GM18870 (cell line): ENCODE data around the gene SHC3.

ENCODE experiments used
- ATAC-seq: cut with Tn5 transposase; IDR thresholded peaks from one replicate; pipeline ENCODE4 v1.9.1; 2021; ENCODE audit warnings: moderate library complexity; ENCODE audit not compliant: unreplicated experiment

The SHC3 gene

DNA sequence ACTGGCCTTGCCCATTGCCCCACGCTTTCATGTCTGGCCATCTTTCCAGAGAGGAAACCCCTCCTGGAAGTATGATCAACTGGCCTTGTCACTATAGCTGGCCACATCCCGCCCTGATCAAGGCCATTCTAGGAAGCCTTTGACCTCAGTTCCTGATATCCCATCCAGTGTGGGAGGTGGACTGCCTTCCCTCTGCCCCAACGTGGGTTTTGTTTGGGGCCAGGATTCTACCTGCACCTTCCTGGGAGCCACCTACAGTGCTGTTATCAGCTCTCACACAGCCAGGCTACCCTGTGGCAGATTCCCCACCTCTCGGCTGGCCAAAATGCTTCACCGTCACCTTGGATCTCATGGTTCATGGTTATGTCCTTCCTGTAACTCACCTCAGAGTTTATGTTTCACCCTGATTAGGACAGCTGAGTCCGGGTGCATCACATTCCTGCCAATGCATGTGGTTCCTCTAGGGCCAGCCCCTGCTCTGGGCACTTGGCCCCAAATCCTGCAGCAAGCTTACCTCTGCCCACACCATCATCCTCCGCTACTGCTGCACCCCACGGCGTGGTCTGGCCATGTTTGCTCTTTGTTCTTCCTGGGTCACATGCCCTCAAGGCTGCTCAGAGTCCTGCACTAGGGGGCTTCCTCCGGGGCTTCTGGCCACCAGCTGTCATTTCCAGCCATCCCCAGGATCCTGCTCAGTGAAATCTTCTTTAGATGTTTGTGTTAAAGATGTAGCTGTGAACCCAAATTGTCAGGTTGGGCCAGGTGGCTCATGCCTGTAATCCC, 211.5 kb downstream of the SHC3 start:
- no peak for ATAC-seq

DNA sequence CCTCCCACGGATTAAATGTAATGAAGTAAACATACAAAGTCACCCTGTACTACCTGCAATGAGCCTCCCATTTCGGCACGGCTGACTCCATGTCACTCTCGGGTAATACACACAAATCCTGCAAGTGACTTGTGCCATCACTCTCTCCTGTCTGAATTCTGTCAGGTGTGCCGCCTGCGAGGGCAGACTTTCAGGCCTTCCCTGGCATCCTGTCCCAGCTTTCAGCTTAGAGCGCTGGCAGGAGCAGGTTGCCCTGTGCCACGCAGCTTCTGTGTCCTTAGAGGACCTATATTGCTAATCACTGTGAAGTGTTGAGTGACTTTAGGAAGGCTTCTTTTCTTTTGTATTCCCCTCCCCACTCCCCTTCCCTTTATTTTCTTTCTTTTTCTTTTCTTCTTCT, 213.1 kb downstream of the SHC3 start:
- no peak for ATAC-seq

DNA sequence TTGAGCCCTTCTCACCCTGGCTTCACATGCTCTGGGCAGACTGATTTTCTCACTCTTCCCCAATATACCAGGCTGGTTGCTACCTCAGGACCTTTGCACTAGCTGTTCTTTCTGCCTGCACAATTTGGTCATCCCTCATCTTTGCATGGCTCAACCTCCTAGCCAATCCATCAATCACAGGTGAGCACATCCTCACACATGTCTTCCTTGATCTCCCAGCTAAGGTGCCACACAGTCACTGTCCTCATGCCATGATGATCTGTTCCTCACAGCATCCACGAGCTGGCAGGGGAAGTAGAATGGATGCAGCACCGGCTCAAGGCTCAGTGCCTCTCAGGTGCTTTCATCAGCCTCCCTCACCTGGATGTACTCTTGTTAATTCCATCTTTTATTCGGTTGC, 218.0 kb downstream of the SHC3 start:
- ATAC-seq: no peak

DNA sequence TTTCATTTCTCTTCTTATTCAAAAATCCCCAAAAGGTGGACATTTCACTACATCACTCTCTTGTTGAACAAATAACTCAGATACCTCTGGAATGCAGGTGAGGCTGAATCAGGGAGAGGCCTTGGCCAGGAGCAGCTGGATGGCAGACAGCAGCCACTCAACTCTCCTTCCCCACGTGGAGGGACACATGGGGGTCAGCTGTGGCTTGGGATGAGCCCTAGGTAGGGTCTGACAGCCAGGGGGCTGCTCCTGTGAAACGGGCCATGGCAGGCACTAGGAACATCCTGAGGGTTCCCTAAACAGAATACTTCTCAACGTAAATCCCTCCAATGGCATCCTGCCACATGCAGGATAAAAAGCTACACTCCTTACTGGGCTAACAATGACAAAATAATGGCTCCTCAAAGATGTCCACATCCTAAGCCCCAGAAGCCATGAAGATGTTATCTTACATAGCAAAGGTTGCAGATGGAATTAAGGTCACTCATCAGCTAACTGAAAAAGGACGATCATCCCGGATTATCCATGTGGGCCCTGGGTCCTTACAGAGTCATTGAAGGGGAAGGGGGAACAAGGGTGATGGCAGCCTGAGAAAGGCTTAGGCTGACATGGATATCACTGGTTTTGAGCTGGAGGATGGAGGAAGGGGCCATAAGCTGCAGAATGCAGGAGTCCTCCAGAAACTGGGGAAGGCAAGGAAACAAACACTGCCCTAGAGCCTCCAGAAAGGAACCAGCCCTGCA, 218.7 kb downstream of the SHC3 start:
- ATAC-seq: no peak

DNA sequence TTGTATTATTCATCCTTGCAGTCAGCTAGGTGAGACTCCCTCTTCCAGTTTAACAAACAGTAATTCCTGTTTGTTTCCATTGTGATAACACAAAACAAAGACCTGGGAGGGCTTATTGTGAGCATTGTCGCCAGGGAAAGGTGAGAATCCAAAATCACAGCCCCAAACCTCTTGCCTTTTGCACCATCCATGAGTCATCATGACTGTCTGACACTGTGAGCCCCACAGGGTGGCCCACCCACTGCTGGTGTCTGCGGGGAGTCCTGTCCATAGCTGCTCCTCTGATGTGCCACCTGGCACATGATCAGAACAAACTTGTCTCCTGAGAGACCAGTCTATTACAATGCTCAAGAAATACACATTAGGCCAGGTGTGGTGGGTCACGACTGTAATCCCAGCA, 221.1 kb downstream of the SHC3 start:
- no peak for ATAC-seq
